Upper lobe of left lung (tissue), 4 donors: Measurements from ENCODE around the gene CHRNA4.

Experiments
- POLR2A ChIP-seq, 4 donors: fragments of 450-650 bp; IDR thresholded peaks; one replicate each; pipeline ENCODE4 v1.5.1; 2016 to 2017; ENCODE audit warnings: antibody characterized with exemption in 4 of 4, mild to moderate bottlenecking in 2 of 4
- TF ChIP-seq, protein P1 (sequence below), 6 experiments: fragments of 450-650 bp in 4 of 6; fragments of 200-600 bp in 2 of 6; sonication (generic) in 2 of 6; IDR thresholded peaks; one replicate each; pipeline ENCODE4 v1.5.1; 2016 to 2019; ENCODE audit warnings: antibody characterized with exemption in 6 of 6

DNA sequence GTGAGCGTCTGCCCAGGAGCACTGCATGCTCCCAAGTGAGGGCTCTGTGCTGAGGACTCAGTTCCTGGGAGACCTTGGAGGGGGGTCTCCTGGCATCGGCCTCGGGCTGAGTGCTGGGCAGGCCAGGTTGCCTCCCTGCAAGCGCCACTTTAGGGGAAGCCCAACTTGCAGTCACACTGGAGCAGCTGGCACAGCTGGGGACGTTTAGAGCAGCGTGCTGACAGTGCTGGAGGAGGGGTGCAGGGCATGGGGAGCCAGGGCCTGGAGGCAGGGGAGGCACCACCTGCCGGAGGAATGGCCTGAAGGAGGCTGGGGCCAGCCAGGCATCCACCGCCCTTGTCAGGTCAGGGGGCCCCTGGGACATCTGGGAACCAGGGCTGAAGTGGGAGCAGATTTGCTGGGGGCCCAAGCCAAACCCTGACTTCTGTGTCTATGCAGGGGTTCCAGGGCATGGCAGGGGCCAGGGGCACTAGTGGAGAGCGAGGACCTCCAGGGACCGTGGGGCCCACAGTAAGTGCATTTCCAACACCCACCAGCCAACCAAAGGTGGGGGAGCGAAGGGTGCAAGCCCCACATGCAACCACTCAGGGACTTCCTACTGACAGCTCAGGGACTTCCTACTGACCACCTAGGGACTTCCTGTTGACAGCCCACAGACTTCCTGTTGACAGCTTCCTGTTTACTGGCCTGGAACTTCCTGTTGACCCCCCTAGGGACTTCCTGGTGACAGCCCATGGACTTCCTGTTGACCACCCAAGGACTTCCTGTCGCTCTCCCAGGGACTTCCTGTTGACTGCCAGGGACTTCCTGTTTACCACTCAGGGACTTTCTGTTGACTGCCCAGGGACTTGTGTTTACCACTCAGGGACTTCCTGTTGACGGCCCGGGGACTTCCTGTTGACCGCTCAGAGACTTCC, 34.6 kb downstream of the CHRNA4 start:
- no peak for TF ChIP-seq POLR2A (IDR thresholded peaks at IDR 0.05)
- TF ChIP-seq, protein P1, sequence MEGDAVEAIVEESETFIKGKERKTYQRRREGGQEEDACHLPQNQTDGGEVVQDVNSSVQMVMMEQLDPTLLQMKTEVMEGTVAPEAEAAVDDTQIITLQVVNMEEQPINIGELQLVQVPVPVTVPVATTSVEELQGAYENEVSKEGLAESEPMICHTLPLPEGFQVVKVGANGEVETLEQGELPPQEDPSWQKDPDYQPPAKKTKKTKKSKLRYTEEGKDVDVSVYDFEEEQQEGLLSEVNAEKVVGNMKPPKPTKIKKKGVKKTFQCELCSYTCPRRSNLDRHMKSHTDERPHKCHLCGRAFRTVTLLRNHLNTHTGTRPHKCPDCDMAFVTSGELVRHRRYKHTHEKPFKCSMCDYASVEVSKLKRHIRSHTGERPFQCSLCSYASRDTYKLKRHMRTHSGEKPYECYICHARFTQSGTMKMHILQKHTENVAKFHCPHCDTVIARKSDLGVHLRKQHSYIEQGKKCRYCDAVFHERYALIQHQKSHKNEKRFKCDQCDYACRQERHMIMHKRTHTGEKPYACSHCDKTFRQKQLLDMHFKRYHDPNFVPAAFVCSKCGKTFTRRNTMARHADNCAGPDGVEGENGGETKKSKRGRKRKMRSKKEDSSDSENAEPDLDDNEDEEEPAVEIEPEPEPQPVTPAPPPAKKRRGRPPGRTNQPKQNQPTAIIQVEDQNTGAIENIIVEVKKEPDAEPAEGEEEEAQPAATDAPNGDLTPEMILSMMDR (IDR thresholded peaks at IDR 0.05), result no peak
